ENCODE results near the gene RASD2.

The RASD2 gene

DNA sequence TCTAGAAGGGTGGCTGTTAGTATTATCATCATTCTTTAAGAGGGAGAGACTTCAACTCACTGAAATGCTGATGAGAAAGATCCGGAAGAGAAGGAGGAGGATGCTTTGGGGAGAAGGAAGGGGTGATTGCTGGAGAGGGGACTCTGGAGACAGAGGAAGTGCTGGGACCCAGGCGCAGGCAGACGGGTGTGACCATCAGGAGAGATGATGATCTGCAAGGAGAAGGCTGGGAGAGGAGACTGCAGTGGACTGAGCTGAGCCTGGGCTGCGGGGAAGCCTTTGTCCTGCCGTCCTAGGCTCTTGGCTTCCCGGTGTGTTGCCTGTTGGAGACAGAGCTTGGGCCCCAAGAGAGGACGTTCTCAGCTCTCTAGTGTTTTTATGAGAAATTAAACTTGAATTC lies 22.6 kb downstream of the RASD2 start:
- TF ChIP-seq, protein P1, sequence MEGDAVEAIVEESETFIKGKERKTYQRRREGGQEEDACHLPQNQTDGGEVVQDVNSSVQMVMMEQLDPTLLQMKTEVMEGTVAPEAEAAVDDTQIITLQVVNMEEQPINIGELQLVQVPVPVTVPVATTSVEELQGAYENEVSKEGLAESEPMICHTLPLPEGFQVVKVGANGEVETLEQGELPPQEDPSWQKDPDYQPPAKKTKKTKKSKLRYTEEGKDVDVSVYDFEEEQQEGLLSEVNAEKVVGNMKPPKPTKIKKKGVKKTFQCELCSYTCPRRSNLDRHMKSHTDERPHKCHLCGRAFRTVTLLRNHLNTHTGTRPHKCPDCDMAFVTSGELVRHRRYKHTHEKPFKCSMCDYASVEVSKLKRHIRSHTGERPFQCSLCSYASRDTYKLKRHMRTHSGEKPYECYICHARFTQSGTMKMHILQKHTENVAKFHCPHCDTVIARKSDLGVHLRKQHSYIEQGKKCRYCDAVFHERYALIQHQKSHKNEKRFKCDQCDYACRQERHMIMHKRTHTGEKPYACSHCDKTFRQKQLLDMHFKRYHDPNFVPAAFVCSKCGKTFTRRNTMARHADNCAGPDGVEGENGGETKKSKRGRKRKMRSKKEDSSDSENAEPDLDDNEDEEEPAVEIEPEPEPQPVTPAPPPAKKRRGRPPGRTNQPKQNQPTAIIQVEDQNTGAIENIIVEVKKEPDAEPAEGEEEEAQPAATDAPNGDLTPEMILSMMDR (IDR thresholded peaks at IDR 0.05; ENCODE audit: extremely low read depth, insufficient read depth, missing control alignments), result no peak
- no peak for DNase-seq (ENCODE audit: low spot score)
- in situ Hi-C loops (cut with MboI; ENCODE audit: low pct_unique_long_range_greater_than_20kb, low sequenced_read_pairs, unreplicated experiment), result no loop called here

DNA sequence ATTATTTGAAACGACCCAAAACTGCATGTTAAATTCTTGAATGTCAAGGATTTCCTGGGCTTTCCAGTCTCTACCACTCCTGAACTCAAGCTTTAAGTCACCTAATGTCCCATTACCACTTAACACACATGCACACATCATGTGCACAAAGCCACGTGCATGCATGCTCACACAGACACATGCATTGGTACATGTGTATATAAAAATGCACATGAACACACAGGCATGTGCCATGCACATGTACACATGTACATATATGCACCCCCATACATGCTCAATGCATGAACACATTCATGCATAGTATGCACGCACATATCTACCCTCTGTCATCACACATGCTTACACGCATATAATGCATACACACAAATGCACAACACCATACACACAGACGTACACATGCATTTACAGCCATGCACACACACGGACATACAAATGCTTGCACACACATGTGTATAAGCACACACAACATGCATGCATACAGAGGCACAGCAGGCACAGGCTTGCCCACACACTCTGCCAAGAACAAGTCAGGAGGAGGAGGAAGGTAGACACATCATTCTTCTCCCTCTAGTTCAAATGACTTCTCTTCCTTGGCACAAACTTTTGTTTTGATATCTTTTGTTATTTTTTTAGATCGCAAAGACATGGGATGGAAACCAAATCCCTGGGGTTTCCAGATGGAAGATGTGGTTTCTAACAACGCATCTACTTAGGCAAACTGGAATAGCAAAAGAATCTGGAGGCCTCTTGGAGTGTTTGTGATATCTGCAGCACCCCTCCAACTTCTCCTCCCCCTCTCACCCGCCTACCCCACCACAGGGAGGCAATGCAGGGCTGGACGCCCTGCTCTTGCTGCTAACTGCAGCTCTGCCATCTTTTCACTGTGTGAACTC lies 24.6 kb downstream of the RASD2 start:
- no peak for DNase-seq (ENCODE audit: low spot score)
- TF ChIP-seq, protein P1 (IDR thresholded peaks at IDR 0.05; ENCODE audit: extremely low read depth, insufficient read depth, missing control alignments), result no peak
- in situ Hi-C loops (cut with MboI; ENCODE audit: low pct_unique_long_range_greater_than_20kb, low sequenced_read_pairs, unreplicated experiment), result no loop called here

DNA sequence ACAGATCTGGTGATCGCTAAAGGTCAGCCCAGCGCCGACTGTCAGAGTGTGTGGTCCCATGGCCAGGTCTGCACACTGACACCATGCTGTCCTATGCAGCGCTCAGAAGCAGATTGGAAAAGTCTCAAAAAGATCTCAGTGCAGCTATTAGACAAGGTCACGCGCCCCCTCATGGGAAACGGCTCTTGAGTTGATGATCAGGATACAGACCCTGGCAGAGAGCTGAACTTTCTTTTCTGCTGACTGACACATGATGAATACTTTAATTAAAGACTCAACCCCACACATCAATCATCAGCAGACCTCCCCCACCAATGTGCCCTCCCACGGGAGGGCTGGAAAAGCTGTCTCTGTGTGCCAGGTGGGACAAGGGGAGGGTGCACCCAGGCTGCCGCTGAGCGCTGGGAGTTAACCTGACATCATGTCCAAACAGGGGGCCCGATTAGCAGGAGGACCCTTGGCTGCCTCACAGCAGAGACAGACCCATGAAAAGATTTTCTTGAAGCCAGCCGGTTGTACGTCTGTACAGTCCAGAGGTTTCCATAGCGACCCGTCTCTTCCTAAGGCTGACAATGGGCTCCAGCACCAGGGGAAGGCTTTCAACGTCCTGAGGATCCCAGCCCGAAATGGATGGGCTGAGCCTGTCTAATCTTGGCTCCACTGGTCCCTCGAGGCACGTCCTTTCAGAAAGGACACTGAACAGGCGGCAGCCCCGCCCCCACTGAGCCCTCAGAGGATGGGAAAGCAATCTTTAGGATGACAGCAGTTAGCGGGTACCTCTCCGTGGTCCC lies 26.9 kb downstream of the RASD2 start:
- in situ Hi-C loops (cut with MboI; ENCODE audit: low pct_unique_long_range_greater_than_20kb, low sequenced_read_pairs, unreplicated experiment), result no loop called here
- TF ChIP-seq, protein P1 (IDR thresholded peaks at IDR 0.05; ENCODE audit: extremely low read depth, insufficient read depth, missing control alignments), result no peak
- no peak for DNase-seq (ENCODE audit: low spot score)

DNA sequence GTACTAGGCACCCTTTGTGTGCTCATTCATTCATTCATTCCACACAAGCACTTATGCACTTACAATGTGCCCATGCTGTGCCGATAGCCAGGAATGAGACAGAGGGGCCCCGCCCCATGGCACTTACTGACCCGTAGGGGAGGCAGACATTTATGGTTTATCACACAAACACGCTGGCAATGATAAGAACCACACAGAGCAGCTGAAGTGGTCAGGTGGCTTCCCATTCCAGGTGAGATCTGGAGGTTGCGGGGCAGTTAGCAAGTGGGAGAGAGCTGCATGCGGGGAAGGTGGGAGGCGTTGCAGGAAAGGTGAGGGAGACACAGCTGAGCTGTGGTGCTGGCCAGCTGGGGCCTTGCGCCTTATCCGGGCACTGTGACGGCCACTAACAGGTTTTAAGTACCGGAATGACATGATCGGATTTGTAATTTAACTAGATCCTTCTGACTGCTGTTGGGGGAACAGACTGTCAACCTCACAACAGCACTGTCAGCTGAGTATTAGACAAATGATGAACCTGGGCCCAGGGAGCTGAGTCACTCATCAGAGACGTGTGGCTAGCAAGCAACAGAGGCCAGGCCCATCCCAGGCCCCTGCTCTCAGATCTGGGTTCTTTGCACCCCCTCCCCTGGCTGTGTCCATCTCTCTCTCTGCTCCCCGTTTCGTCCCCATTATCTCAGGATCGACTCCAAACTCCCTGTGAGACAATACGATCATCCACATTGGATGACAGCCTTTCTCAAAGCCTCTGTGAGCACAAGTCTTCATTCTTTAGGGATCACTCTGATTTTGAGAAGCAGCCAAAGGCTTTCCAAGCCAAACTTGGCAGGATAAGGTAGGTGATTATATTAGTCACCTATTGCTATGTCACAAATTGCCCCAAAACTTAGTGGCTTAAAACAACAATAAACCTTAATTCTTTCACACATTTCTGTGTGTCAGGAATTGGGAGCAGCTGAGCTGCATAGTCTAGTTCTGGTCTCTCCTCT lies 28.4 kb downstream of the RASD2 start:
- in situ Hi-C loops (cut with MboI; ENCODE audit: low pct_unique_long_range_greater_than_20kb, low sequenced_read_pairs, unreplicated experiment), result no loop called here
- no peak for DNase-seq (ENCODE audit: low spot score)

DNA sequence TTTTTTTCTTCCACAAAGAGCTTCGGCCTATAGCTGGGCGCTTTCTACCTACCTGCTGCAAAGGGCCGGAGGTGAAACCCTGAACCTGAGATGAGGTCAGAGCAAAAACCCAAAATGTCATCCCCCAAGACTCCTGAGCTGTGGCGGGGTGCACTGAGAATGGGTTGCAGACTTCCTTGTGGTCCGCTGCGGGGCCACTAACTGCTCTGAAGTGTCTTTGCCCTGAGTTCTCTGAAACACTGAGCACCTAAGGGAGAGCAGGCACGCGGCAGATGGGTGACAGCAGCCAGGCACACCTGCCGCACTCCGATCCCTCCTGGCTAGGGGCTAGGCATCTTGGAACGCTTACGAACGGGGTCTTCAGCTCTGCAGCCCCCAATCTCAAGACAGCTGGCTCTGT lies 29.3 kb downstream of the RASD2 start:
- no peak for DNase-seq (ENCODE audit: low spot score)
- TF ChIP-seq, protein P1 (IDR thresholded peaks at IDR 0.05; ENCODE audit: extremely low read depth, insufficient read depth, missing control alignments), result no peak
- in situ Hi-C loops (cut with MboI; ENCODE audit: low pct_unique_long_range_greater_than_20kb, low sequenced_read_pairs, unreplicated experiment), result no loop called here

More for the DNA sequence above, 28.4 kb downstream of the RASD2 start:
- TF ChIP-seq, protein P1 (IDR thresholded peaks at IDR 0.05; ENCODE audit: extremely low read depth, insufficient read depth, missing control alignments), result no peak

Data from GM13977 (cell line).